HFFc6 (cell line): ENCODE measurements around the gene TAF1C. TPM values are rescaled to one million over a fixed set of nuclear protein-coding genes. Genes with fewer than 3 reads are reported as not detected.

Source experiments
- DNase-seq: peaks from one replicate; pipeline ENCODE4 v3.0.0-alpha.2; 2018
- H3K27ac Mint-ChIP-seq: 2 replicates; pipeline ENCODE4 v1.8.0; 2020; ENCODE audit warnings: mild to moderate bottlenecking, mixed read lengths
- H3K27me3 Mint-ChIP-seq: 2 replicates; pipeline ENCODE4 v1.8.0; 2021; ENCODE audit warnings: mild to moderate bottlenecking, moderate library complexity, mixed read lengths; ENCODE audit not compliant: insufficient read depth
- H3K36me3 Mint-ChIP-seq: 2 replicates; pipeline ENCODE4 v1.8.0; 2021; ENCODE audit warnings: low read depth, mixed read lengths
- H3K4me1 Mint-ChIP-seq: 2 replicates; pipeline ENCODE4 v1.8.0; 2020; ENCODE audit warnings: low read depth, mixed read lengths
- H3K4me3 Mint-ChIP-seq: 2 replicates; pipeline ENCODE4 v1.8.0; 2020; ENCODE audit warnings: mild to moderate bottlenecking, moderate library complexity, mixed read lengths
- H3K9me3 Mint-ChIP-seq: 2 replicates; pipeline ENCODE4 v1.8.0; 2020; ENCODE audit warnings: mild to moderate bottlenecking, mixed read lengths
- CTCF ChIP-seq: fragments of 200-600 bp; sonication (generic); IDR thresholded peaks from 2 replicates; pipeline ENCODE4 v1.5.0; 2021; ENCODE audit warnings: antibody characterized with exemption, mild to moderate bottlenecking
- total RNA-seq, 6 experiments: library from RNA; stranded (reverse); fragmentation: NEBNext Ultra II Directional; extraction: Animal tissue kit (Norgen Biotek cat#: 25700); gene quantifications; 2 replicates in 1 of 6; 3 replicates in 5 of 6; pipeline ENCODE4 v1.2.3, GENCODE V29; 2021

The TAF1C gene
- total RNA-seq, 6 experiments from 2014 or later: 22.0 to 30.4 (median 25.7) TPM

GRCh38 chr16:84161037-84161436 is 25.8 kb downstream of the TAF1C start:
- DNase-seq: no peak
- Mint-ChIP-seq H3K4me3 (no peak overlapping the region), H3K4me1 (peaks cover 32% of the 10 kb centered on the region), H3K27me3 (peaks cover 30% of the 10 kb centered on the region), H3K36me3 (no peaks in the 10 kb centered on the region), H3K9me3 (no peaks in the 10 kb centered on the region), H3K27ac (no peak overlapping the region)
- TF ChIP-seq CTCF: no peak

GRCh38 chr16:84159800-84160199 is 27.1 kb downstream of the TAF1C start:
- DNase-seq: no peak
- Mint-ChIP-seq H3K9me3 (no peaks in the 10 kb centered on the region), H3K36me3 (no peaks in the 10 kb centered on the region), H3K27me3 (peaks cover 30% of the 10 kb centered on the region), H3K4me1 (peaks cover 32% of the 10 kb centered on the region), H3K27ac (no peak overlapping the region), H3K4me3 (no peak overlapping the region)
- TF ChIP-seq CTCF: no peak

- TF ChIP-seq CTCF: no peak
- H3K9me3 Mint-ChIP-seq: no peaks in the 10 kb centered on the region
- DNase-seq: no peak
- H3K36me3 Mint-ChIP-seq: no peaks in the 10 kb centered on the region
- no peak overlapping the region for H3K27ac Mint-ChIP-seq
- H3K4me3 Mint-ChIP-seq: no peak overlapping the region
- peaks cover 32% of the 10 kb centered on the region for H3K4me1 Mint-ChIP-seq
- H3K27me3 Mint-ChIP-seq: peaks cover 27% of the 10 kb centered on the region
Observed at GRCh38 chr16:84159007-84159406, 27.9 kb downstream of the TAF1C start.

- peaks cover 20% of the 10 kb centered on the region for H3K27me3 Mint-ChIP-seq
- H3K27ac Mint-ChIP-seq: no peak overlapping the region
- H3K36me3 Mint-ChIP-seq: no peaks in the 10 kb centered on the region
- TF ChIP-seq CTCF: peak; percentile 39; the same call in 1 of the 2 replicates
- H3K9me3 Mint-ChIP-seq: no peaks in the 10 kb centered on the region
- peaks cover 26% of the 10 kb centered on the region for H3K4me1 Mint-ChIP-seq
- H3K4me3 Mint-ChIP-seq: no peak overlapping the region
- DNase-seq: peak; percentile 10
Observed at GRCh38 chr16:84156342-84156784, 30.5 kb downstream of the TAF1C start.

GRCh38 chr16:84155771-84156170 is 31.1 kb downstream of the TAF1C start:
- Mint-ChIP-seq H3K36me3 (no peaks in the 10 kb centered on the region), H3K27ac (no peak overlapping the region), H3K9me3 (no peaks in the 10 kb centered on the region), H3K27me3 (peaks cover 22% of the 10 kb centered on the region), H3K4me1 (peaks cover 26% of the 10 kb centered on the region), H3K4me3 (no peak overlapping the region)
- DNase-seq: no peak
- no peak for TF ChIP-seq CTCF

- Mint-ChIP-seq H3K4me3 (no peak overlapping the region), H3K4me1 (peaks cover 26% of the 10 kb centered on the region), H3K27ac (no peak overlapping the region), H3K9me3 (no peaks in the 10 kb centered on the region), H3K27me3 (peaks cover 21% of the 10 kb centered on the region), H3K36me3 (no peaks in the 10 kb centered on the region)
- DNase-seq: no peak
- TF ChIP-seq CTCF: no peak
Observed at GRCh38 chr16:84155226-84155625, 31.6 kb downstream of the TAF1C start.
